Right renal cortex interstitium (tissue), 3 donors: ENCODE data around the gene UGT3A1. TPM values are rescaled to one million over a fixed set of nuclear protein-coding genes. Genes with fewer than 3 reads are reported as not detected.
A peak's percentile ranks its signal among the peaks of the same experiment; 100 is the strongest.
"Not testable (repeated sequence)": the region's sequence is repeated elsewhere in the genome, so short reads cannot be mapped to it uniquely, and the experiment has no call there.

Source experiments
- DNase-seq, 3 donors: peaks; one replicate each; pipeline ENCODE4 v3.0.0-alpha.2; 2013; ENCODE audit warnings: low read depth in 3 of 3, low spot score in 2 of 3
- polyA plus RNA-seq, 3 donors: library from polyadenylated mRNA; unstranded; fragments of 120-200 nt; gene quantifications; one replicate each; pipeline ENCODE4 v1.2.1, GENCODE V29; 2013; ENCODE audit not compliant: insufficient read length in 3 of 3

Gene UGT3A1
- polyA plus RNA-seq, 3 donors: 102 to 125 (median 106) TPM

- no peak for DNase-seq
Measured at GRCh38 chr5:35990520-35990919, 670 bp downstream of the UGT3A1 start.

GRCh38 chr5:35988529-35988928, 2.7 kb downstream of the UGT3A1 start:
- DNase-seq: no peak

GRCh38 chr5:35987776-35988175, 3.4 kb downstream of the UGT3A1 start:
- DNase-seq: peak in 1 of 3 donors; percentile 10

GRCh38 chr5:35979715-35980114, 11.5 kb downstream of the UGT3A1 start:
- DNase-seq: no peak

GRCh38 chr5:35976859-35977258, 14.3 kb downstream of the UGT3A1 start:
- DNase-seq: not testable (repeated sequence)

- DNase-seq: no peak
Measured at GRCh38 chr5:35974570-35974969, 16.6 kb downstream of the UGT3A1 start.

GRCh38 chr5:35971878-35972210, 19.3 kb downstream of the UGT3A1 start:
- DNase-seq: no peak

- no peak for DNase-seq
Measured at GRCh38 chr5:35971186-35971877, 19.9 kb downstream of the UGT3A1 start.

- DNase-seq: no peak
Measured at GRCh38 chr5:35963381-35963843, 27.8 kb downstream of the UGT3A1 start.

GRCh38 chr5:35960328-35960727, 30.9 kb downstream of the UGT3A1 start:
- no peak for DNase-seq

GRCh38 chr5:35956429-35956828, 34.8 kb downstream of the UGT3A1 start:
- DNase-seq: no peak

GRCh38 chr5:35954175-35954574, 37.0 kb downstream of the UGT3A1 start:
- DNase-seq: no peak

GRCh38 chr5:35947085-35947484, 44.1 kb downstream of the UGT3A1 start:
- no peak for DNase-seq

- DNase-seq: no peak
Measured at GRCh38 chr5:35939639-35940038, 51.6 kb downstream of the UGT3A1 start.

- DNase-seq: peak; percentile 82 to 92 (median 91)
Measured at GRCh38 chr5:35938568-35939227, 52.5 kb downstream of the UGT3A1 start, which contains the start of gene CAPSL. TSS of gene CAPSL (minus strand) at chr5:35938622. CDS start at chr5:35921120, 17,502 bp downstream.

- peak; percentile 51 to 59 (median 57) for DNase-seq
Measured at GRCh38 chr5:35926389-35927051, 64.7 kb downstream of the UGT3A1 start.

GRCh38 chr5:35924950-35925722, 66.1 kb downstream of the UGT3A1 start:
- DNase-seq: peak in 2 of 3 donors; percentile 33 to 37

- no peak for DNase-seq
Measured at GRCh38 chr5:35924122-35924949, 66.9 kb downstream of the UGT3A1 start.

GRCh38 chr5:35922468-35922867, 68.7 kb downstream of the UGT3A1 start:
- no peak for DNase-seq

GRCh38 chr5:35921930-35922329, 69.3 kb downstream of the UGT3A1 start:
- no peak for DNase-seq
